Tibial nerve (tissue), 4 donors: ENCODE results near the gene MTA3.
"Not testable (repeated sequence)": the region's sequence is repeated elsewhere in the genome, so short reads cannot be mapped to it uniquely, and the experiment has no call there.

ENCODE experiments used
- EP300 ChIP-seq, 2 donors: sonication (generic); formaldehyde crosslinking; IDR thresholded peaks; one replicate each; pipeline ENCODE4 v1.6.1; 2017; ENCODE audit warnings: antibody characterized with exemption in 2 of 2, mild to moderate bottlenecking in 1 of 2
- POLR2A ChIP-seq, 2 donors: fragments of 450-650 bp; IDR thresholded peaks; one replicate each; pipeline ENCODE4 v1.6.1; 2017; ENCODE audit warnings: antibody characterized with exemption in 2 of 2, mild to moderate bottlenecking in 2 of 2, moderate library complexity in 2 of 2
- TF ChIP-seq, protein P1 (sequence below), 5 experiments: fragments of 200-600 bp in 3 of 5; fragments of 450-650 bp in 2 of 5; sonication (generic) in 3 of 5; IDR thresholded peaks; one replicate each; pipeline ENCODE4 v1.5.1; 2016 to 2019; ENCODE audit warnings: antibody characterized with exemption in 5 of 5, mild to moderate bottlenecking in 3 of 5, moderate library complexity in 2 of 5

DNA sequence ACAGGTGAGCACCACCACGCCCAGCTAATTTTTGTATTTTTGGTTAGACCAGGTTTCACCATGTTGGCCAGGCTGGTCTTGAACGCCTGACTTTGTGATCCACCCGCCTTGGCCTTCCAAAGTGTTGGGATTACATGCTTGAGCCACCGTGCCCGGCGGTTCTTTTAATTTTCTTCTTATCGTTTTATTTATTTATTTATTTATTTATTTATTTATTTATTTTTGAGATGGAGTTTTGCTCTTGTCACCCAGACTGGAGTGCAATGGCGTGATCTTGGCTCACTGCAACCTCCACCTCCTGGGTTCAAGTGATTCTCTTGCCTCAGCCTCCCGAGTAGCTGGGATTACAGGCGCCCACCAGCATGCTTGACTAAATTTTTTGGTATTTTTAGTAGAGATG, 59.6 kb downstream of the MTA3 start:
- TF ChIP-seq, protein P1, sequence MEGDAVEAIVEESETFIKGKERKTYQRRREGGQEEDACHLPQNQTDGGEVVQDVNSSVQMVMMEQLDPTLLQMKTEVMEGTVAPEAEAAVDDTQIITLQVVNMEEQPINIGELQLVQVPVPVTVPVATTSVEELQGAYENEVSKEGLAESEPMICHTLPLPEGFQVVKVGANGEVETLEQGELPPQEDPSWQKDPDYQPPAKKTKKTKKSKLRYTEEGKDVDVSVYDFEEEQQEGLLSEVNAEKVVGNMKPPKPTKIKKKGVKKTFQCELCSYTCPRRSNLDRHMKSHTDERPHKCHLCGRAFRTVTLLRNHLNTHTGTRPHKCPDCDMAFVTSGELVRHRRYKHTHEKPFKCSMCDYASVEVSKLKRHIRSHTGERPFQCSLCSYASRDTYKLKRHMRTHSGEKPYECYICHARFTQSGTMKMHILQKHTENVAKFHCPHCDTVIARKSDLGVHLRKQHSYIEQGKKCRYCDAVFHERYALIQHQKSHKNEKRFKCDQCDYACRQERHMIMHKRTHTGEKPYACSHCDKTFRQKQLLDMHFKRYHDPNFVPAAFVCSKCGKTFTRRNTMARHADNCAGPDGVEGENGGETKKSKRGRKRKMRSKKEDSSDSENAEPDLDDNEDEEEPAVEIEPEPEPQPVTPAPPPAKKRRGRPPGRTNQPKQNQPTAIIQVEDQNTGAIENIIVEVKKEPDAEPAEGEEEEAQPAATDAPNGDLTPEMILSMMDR (IDR thresholded peaks at IDR 0.05) = not testable (repeated sequence)
- TF ChIP-seq POLR2A, EP300 (IDR thresholded peaks at IDR 0.05): not testable (repeated sequence)
